Mucosa of rectum (tissue), 2 donors: ENCODE data around the gene ZNF563.
"Not testable (repeated sequence)": the region's sequence is repeated elsewhere in the genome, so short reads cannot be mapped to it uniquely, and the experiment has no call there.

Source experiments
- H3K27ac ChIP-seq, 2 donors: one replicate each; pipeline ENCODE4 v1.7.0; 2013; ENCODE audit warnings: inconsistent platforms in 2 of 2, low read depth in 2 of 2, low read length in 2 of 2
- H3K27me3 ChIP-seq, 2 donors: one replicate each; pipeline ENCODE4 v1.7.0; 2013; ENCODE audit warnings: low read length in 2 of 2; ENCODE audit not compliant: control insufficient read depth in 2 of 2, insufficient read depth in 2 of 2
- H3K36me3 ChIP-seq, 2 donors: one replicate each; pipeline ENCODE4 v1.7.0; 2013; ENCODE audit warnings: low read length in 2 of 2; ENCODE audit not compliant: control insufficient read depth in 2 of 2, insufficient read depth in 2 of 2
- H3K4me1 ChIP-seq, 2 donors: one replicate each; pipeline ENCODE4 v1.7.0; 2013; ENCODE audit warnings: low read length in 2 of 2, mild to moderate bottlenecking in 1 of 2; ENCODE audit not compliant: control insufficient read depth in 2 of 2, insufficient read depth in 2 of 2
- H3K4me3 ChIP-seq, 2 donors: one replicate each; pipeline ENCODE4 v1.7.0; 2013; ENCODE audit warnings: low read length in 2 of 2
- H3K9ac ChIP-seq, 2 donors: one replicate each; pipeline ENCODE4 v1.7.0; 2013; ENCODE audit warnings: low read length in 2 of 2, low read depth in 1 of 2, mild to moderate bottlenecking in 1 of 2
- H3K9me3 ChIP-seq, 2 donors: one replicate each; pipeline ENCODE4 v1.7.0; 2013; ENCODE audit warnings: low read length in 2 of 2; ENCODE audit not compliant: control insufficient read depth in 2 of 2
- donor health status: healthy.
- donor health status: Normal muscosa, but diverticular disease.

ZNF563 gene

DNA sequence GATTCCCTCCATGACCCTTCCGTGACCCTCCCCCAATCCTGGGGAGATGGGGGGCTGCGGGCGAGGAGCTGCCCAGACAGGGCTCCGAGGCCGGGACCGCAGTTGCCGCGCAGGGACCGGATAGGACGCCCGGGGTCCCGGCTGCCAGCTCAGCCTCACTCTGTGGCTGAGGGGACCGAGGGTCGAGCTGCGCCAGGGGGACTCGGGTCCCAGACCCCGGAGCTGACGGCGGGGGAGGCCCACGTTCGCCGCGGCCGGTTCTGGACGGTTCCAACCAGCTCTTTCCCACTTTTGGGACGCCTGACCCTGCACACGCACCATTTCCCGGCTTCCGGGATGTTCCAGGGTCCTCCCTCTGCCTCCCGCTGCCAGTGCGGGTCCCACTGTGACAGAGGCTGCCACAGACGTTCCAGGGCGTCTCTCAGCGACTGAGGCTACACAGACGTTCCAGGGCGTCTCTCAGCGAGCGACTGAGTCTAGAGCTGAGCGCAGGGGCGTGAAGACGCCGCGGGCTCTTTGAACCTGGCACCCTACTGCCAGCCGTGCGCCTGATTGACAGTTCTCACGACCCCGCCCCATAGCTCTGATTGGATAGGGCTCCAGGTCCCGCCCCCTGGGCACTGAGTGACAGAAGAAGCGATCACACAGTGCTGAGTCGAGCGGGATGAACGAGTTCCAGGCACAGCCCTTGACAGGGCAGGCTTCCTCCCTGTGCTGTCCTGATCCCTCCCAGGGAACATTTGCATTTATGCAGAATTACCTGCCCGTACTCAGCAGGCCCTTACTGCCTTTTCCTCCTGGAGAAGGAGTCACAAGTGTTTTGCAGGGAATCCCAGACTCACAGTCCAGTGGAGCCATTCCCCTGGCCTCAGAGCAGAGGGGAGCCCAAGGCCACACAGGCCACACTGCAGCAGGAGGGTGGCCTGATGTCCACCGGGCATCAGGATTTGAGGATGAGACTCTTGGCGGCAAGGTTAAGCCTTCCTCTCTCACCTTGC lies at the start of gene ZNF563:
ZNF563 (minus strand) TSS at position 472 of the 998 bp plus-strand sequence; CDS start at position 321, 151 bp downstream.
- H3K9ac ChIP-seq, result peak within 1 kb of the TSS; percentile 93 to 95
- no peaks in the 10 kb centered on the region for H3K27me3 ChIP-seq
- H3K9me3 ChIP-seq, result no peaks in the 10 kb centered on the region
- peaks cover 14 to 24% of the 10 kb centered on the region in 2 donors for H3K4me1 ChIP-seq
- H3K36me3 ChIP-seq, result no peaks in the 10 kb centered on the region
- peak within 1 kb of the TSS; percentile 93 to 94 for H3K27ac ChIP-seq
- H3K4me3 ChIP-seq, result peak within 1 kb of the TSS; percentile 91 to 92

DNA sequence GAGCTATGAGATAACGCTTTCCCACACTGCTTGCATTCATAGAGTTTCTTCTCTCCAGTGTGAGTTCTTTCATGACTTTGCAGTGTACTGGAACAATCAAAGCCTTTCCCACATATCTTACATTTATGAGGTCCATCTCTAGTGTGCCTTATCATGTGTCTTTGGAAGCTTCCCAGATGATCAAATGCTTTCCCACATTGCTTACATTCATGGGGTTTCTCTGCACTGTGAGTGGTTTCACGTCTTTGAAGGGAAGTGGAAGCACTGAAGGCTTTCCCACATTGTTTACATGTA lies 47.0 kb upstream of the ZNF563 start:
- H3K27me3 ChIP-seq, result no peaks in the 10 kb centered on the region
- H3K9ac ChIP-seq, result no peak overlapping the region
- no peak overlapping the region for H3K4me3 ChIP-seq
- H3K9me3 ChIP-seq, result peaks cover 19 to 36% of the 10 kb centered on the region in 2 donors
- no peaks in the 10 kb centered on the region for H3K4me1 ChIP-seq
- peaks cover 13 to 21% of the 10 kb centered on the region in 2 donors for H3K36me3 ChIP-seq
- no peak overlapping the region for H3K27ac ChIP-seq

DNA sequence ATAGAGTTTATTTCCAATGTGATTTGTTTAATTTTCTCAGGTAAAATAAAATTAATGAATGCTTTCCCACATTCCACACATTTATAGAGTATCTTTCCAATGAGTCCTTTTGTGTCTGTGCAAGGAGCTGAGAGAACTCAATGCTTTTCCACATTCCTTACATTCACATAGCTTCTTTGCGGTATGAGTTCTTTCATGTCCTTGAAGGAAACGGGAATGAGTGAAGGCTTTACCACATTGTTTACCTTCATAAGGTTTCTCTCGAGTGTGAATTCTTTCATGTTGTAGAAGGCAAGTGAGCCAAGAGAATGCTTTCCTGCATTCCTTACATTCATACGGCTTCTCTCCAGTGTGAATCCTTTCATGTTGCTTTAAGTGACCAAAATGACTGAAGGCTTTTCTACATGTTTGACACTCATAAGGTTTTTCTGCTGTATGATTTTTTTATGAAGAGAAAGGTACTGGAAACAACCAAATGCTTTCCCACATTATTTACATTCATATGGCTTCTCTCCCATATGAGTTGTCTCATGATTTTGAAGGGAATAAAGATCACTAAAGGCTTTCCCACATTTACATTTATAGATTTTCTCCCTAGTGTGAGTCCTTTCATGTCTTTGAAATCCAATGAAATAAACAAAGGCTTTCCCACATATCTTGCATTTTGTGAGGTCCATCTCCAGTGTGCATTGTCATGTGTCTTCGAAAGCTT lies 46.5 kb upstream of the ZNF563 start:
- H3K36me3 ChIP-seq, result peaks cover 13 to 21% of the 10 kb centered on the region in 2 donors
- no peak overlapping the region for H3K9ac ChIP-seq
- no peak overlapping the region for H3K27ac ChIP-seq
- H3K4me1 ChIP-seq, result no peaks in the 10 kb centered on the region
- peaks cover 19 to 36% of the 10 kb centered on the region in 2 donors for H3K9me3 ChIP-seq
- no peaks in the 10 kb centered on the region for H3K27me3 ChIP-seq
- no peak overlapping the region for H3K4me3 ChIP-seq

DNA sequence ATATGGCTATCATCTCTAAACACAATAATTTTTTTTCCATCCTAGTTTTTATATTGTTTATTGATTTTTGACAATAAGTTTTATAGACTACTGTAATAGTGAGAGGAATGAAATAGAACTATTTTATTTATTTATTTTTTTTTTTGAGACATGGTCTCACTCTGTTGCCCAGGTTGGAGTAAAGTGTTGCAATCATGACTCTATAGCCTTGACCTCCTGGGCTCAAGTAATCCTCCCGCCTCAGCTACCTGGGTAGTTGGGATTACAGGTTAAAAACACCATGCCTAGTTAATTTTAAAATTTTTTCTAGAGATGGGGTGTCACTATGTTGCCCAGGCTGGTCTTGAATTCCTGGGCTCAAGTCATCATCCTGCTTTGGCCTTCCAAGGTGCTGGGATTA lies 40.6 kb upstream of the ZNF563 start:
- Histone ChIP-seq H3K4me1 (no peaks in the 10 kb centered on the region), H3K27ac (no peak overlapping the region), H3K27me3 (no peaks in the 10 kb centered on the region), H3K36me3 (no peaks in the 10 kb centered on the region), H3K9me3 (peaks cover 5 to 8% of the 10 kb centered on the region in 2 donors), H3K4me3 (no peak overlapping the region), H3K9ac (no peak overlapping the region)

DNA sequence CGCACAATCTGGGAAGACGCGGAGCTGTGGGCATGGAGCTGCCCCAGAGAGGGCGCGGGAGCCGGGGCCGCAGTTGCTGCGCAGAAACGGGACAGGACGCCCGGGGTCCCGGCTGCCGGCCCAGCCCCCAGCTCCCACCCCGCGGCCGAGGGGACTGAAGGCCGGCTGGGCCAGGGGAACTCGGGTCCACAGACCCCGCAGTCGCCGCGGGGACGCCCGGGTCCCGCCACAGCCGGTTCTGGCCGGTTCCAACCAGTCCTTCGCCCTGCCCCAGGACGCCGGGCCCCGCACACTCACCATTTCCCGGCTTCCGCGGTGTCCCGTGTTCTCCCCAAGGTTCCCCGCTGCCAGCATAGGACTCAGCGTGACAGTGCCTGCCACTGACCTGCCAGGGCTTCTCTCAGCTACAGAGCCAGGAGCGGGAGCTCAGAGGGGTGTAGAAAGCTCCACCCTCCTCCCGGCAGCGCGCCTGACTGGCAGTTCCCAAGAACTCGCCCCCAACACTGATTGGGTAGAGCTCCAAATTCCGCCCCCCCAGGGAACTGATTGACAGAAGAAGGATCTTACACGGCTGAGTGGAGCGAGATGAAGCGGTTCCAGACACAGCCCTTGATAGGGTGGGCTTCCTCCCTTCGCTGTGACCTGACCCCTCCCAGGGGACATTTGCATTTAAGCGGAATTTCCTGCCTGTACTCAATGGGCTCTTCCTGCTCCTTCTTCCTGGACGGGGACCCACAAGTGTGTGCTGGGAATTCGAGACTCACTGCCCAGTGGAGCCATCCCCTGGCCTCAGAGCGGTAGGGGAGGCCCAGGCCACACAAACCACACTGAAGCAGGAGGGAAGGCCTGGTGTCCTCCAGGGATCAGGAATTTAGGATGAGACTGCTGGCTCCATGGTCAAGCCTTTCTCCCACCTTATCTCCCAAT lies 32.1 kb upstream of the ZNF563 start, which contains the start of gene ZNF442:
ZNF442 (minus strand) TSS at position 448 of the 927 bp plus-strand sequence. CDS start 2,052 bp downstream, outside the sequence.
- Histone ChIP-seq H3K9ac (peak within 1 kb of the TSS; percentile 79 to 86), H3K36me3 (no peaks in the 10 kb centered on the region), H3K27ac (peak within 1 kb of the TSS; percentile 78 to 82), H3K4me3 (peak within 1 kb of the TSS; percentile 78 to 82), H3K27me3 (no peaks in the 10 kb centered on the region), H3K9me3 (no peaks in the 10 kb centered on the region), H3K4me1 (peaks cover 0 to 7% of the 10 kb centered on the region in 2 donors)

DNA sequence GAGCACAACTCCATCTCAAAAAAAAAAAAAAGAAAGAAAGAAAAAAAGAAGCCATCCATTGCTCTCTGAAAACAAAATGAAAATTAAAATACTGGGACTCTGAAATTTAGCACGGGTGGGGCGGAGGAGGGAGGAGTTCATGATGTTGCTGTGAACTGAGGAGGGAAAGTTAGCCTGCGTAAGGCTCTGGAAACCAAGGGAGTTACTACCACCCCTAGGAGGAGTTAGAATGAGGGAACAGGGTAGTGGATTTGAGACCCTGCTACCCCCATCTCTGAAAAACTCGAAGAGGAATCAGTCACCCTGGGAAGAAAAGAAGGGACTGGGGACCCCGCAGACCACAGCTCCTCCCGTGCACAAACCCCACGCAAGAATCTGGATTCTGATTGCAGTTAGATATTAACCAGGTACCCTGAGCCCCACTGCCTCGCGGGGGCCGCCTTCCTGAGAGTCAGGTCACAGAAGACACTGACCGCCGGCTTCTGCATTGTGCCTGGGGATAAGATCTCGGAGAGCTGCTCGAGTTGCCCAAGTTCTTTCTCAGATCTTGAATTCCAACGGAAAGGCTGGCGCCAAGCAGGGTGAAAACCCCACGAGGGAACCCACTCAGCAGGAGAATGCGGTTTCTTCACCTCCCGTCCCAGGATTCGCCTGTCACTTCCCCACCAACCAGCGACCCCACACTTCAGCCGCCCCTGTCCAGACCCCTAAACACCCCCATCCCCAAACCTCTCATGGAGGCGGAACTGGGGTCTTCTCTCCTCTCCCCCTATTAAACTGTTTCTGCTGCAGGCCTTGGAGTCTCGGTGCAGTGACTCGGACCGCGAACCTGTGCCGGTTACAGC lies 31.2 kb upstream of the ZNF563 start:
- peak overlapping the region; percentile 78 to 82 for H3K27ac ChIP-seq
- H3K4me3 ChIP-seq, result peak overlapping the region; percentile 78 to 82
- H3K4me1 ChIP-seq, result peaks cover 0 to 7% of the 10 kb centered on the region in 2 donors
- no peaks in the 10 kb centered on the region for H3K36me3 ChIP-seq
- H3K9ac ChIP-seq, result peak overlapping the region; percentile 79 to 86
- H3K27me3 ChIP-seq, result no peaks in the 10 kb centered on the region
- no peaks in the 10 kb centered on the region for H3K9me3 ChIP-seq

DNA sequence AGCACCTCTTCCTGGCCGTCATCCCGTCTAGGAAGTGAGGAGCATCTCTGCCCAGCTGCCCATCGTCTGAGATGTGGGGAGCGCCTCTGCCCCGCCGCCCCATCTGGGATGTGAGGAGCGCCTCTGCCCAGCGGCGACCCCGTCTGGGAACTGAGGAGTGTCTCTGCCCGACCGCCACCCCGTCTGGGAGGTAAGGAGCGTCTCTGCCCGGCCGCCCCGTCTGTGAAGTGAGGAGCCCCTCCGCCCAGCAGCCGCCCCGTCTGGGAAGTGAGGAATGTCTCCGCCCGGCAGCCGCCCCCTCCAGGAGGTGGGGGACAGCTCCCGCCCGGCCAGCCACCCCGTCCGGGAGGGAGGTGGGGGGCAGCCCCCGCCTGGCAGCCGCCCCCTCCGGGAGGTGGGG lies 28.8 kb upstream of the ZNF563 start:
- not testable (repeated sequence) for H3K36me3 ChIP-seq, H3K9ac ChIP-seq, H3K27me3 ChIP-seq, H3K9me3 ChIP-seq, H3K4me1 ChIP-seq, H3K27ac ChIP-seq, H3K4me3 ChIP-seq

DNA sequence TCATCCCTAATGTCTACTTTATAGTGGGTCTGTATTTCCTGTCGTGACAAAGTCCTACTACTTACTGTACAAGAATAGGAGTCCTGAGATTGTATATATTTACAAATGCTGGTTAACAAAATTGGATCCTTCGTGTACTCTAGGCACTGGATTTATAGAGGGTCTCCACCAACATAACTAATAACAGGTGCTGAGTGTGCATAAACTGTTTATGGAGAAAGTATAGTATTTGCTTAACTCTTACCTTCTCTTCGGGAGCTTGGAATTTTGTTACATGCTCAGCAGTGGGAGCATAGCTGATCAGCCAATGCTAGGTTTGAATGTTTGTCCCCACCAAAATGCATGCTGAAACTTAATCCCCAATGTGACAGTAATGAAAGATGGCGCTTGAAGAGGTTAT lies 19.9 kb upstream of the ZNF563 start:
- Histone ChIP-seq H3K27ac (no peak overlapping the region), H3K9me3 (peaks cover 31 to 46% of the 10 kb centered on the region in 2 donors), H3K36me3 (peaks cover 12 to 14% of the 10 kb centered on the region in 2 donors), H3K27me3 (no peaks in the 10 kb centered on the region), H3K9ac (no peak overlapping the region), H3K4me1 (no peaks in the 10 kb centered on the region), H3K4me3 (no peak overlapping the region)

DNA sequence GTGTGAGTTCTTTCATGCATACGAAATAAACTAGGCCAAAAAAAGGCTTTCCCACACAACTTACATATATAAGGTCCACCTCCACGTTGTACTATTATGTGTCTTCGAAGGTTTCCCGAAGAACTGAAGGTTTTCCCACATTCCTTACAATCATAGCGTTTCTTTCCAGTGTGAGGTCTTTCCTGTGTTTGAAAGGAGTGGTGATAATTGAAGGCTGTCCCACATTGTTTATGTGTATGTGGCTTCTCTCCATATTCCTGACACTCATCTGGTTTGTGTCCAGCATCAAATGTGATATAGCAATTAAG lies 17.4 kb upstream of the ZNF563 start:
- Histone ChIP-seq H3K9me3 (peaks cover 33 to 57% of the 10 kb centered on the region in 2 donors), H3K4me3 (no peak overlapping the region), H3K27me3 (no peaks in the 10 kb centered on the region)

More for the DNA sequence above, 17.4 kb upstream of the ZNF563 start:
- no peak overlapping the region for H3K27ac ChIP-seq
- no peak overlapping the region for H3K9ac ChIP-seq
- H3K4me1 ChIP-seq, result no peaks in the 10 kb centered on the region
- peaks cover 12 to 14% of the 10 kb centered on the region in 2 donors for H3K36me3 ChIP-seq
